ENCODE data around the gene CCDC88B.

DNA sequence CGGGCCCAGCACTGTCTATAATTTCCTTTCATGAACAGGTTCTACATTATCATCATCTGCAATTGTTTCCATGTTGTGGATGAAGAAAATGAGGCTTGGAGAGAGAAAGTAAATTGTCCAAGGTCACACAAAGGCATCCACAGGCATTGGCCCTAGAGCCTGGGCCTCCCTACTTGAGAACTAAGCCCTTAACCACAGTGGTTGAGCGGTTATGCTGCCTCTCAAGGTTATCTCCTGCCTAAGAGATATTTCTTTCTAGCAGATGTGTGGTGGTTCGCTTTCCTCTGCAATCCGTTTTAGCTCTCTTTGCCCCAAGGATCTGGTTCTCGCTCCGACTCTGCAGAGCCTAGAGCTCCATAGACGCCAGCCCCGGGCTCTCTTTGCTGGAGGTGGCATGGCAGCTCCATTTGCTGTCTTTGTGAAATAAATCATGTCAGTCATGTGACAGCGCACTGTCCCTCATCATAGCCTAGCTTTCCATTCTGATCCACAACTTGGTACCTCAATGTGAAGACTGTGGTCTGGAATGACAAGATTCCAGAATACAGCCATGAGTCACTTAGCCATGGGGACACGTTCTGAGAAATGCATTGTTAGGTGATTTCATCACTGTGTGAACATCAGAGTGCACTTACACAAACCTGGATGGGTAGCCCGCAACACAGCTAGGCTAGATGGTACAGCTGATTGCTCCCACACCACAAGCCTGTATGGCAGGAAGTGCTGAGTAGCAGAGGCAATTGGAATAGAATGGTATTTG is 46.1 kb downstream of the CCDC88B start:
- TF ChIP-seq JUN (IDR thresholded peaks at IDR 0.05; ENCODE audit: borderline replicate concordance, low read depth, low read length) = no peak
- no peak for TF ChIP-seq JUN (CRISPR knock-in tag; IDR thresholded peaks at IDR 0.05; ENCODE audit: borderline replicate concordance)
- TF ChIP-seq ZNF318 (IDR thresholded peaks at IDR 0.05; ENCODE audit: borderline replicate concordance in 1 of 2, low read depth in 1 of 2) = no peak
- TF ChIP-seq ESRRA (IDR thresholded peaks at IDR 0.05; ENCODE audit: borderline replicate concordance, low read depth) = no peak
- no peak for TF ChIP-seq ZBTB8A (IDR thresholded peaks at IDR 0.05; ENCODE audit: partially characterized antibody)
- TF ChIP-seq, protein P1, sequence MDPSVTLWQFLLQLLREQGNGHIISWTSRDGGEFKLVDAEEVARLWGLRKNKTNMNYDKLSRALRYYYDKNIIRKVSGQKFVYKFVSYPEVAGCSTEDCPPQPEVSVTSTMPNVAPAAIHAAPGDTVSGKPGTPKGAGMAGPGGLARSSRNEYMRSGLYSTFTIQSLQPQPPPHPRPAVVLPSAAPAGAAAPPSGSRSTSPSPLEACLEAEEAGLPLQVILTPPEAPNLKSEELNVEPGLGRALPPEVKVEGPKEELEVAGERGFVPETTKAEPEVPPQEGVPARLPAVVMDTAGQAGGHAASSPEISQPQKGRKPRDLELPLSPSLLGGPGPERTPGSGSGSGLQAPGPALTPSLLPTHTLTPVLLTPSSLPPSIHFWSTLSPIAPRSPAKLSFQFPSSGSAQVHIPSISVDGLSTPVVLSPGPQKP (CRISPR knock-in tag; IDR thresholded peaks at IDR 0.05) = no peak
- TF ChIP-seq ARNT (IDR thresholded peaks at IDR 0.05) = no peak
- TF ChIP-seq GATAD2B (IDR thresholded peaks at IDR 0.05; ENCODE audit: borderline replicate concordance) = no peak
